ENCODE data around the gene GLRX5.

DNA sequence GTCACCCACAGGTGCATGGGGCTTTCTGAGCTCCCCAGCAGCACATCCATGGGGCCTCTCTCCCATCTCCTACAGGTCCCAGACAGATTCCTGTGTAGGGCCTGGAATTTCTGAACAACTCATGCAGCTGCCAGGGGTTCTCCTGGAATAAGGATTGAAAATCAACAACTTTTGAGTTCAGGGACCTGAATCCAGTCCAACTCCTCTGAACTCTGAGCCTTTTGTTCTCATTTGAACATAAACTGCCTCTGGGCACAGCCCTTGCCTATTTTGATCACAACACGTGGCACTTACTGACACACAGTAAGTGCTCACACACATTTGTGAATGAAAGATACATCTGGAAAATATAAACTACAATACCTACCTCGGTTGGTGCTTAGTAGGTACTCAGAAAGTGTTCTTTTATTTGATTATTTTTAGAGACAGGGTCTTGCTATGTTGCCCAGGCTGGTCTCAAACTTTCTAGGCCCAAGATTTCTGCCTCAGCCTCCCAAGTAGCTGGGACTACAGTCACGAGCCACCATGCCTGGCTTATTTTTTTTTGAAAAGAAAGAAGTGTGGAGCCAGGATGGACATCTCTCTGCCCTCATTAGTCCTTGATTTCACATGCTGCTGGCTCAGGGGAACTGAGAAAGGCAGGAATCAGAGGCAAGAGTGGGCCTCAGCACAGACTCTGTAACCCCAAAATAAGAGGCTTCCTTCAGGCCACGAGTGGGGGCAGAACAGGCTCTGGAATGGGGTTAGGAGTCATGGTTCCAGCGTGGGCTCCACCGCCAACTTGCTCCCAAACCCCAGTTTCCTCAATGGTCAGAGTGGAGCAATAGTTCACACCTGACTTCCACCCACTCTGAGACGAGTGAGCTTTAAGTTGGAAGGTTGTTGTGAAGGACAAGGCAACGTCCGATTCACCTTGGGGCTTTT is 45.4 kb upstream of the GLRX5 start:
- no peak for TF ChIP-seq FOXA1 (IDR thresholded peaks at IDR 0.05)
- no peak for TF ChIP-seq NFRKB (IDR thresholded peaks at IDR 0.05)
- no peak for TF ChIP-seq SUZ12 (IDR thresholded peaks at IDR 0.05)
- TF ChIP-seq, protein P1, sequence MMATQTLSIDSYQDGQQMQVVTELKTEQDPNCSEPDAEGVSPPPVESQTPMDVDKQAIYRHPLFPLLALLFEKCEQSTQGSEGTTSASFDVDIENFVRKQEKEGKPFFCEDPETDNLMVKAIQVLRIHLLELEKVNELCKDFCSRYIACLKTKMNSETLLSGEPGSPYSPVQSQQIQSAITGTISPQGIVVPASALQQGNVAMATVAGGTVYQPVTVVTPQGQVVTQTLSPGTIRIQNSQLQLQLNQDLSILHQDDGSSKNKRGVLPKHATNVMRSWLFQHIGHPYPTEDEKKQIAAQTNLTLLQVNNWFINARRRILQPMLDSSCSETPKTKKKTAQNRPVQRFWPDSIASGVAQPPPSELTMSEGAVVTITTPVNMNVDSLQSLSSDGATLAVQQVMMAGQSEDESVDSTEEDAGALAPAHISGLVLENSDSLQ (IDR thresholded peaks at IDR 0.05) = no peak
- no peak for TF ChIP-seq LEF1 (IDR thresholded peaks at IDR 0.05; ENCODE audit: borderline replicate concordance)
- TF ChIP-seq ZNF384 (IDR thresholded peaks at IDR 0.05) = no peak
- TF ChIP-seq BHLHE40 (IDR thresholded peaks at IDR 0.05; ENCODE audit: borderline replicate concordance) = no peak
- no peak for TF ChIP-seq FOXM1 (IDR thresholded peaks at IDR 0.05; ENCODE audit: borderline replicate concordance)
- no peak for TF ChIP-seq ARNT (IDR thresholded peaks at IDR 0.05)
- TF ChIP-seq SP1 (IDR thresholded peaks at IDR 0.05) = no peak
- no peak for TF ChIP-seq CTBP1 (IDR thresholded peaks at IDR 0.05; ENCODE audit: borderline replicate concordance)
- no peak for TF ChIP-seq TARDBP (IDR thresholded peaks at IDR 0.05)
